Mucosa of descending colon (tissue), 3 donors: ENCODE measurements around the gene KRT15. TPM values are rescaled to one million over a fixed set of nuclear protein-coding genes. Genes with fewer than 3 reads are reported as not detected.
A peak's percentile ranks its signal among the peaks of the same experiment; 100 is the strongest.

Experiments
- ATAC-seq: fragments of 200-7000 bp; cut with Tn5 transposase; one replicate; pipeline ENCODE4 v1.9.1; 2020; ENCODE audit warnings: mild to moderate bottlenecking, moderate library complexity
- DNase-seq, 3 donors: peaks; one replicate each; pipeline ENCODE4 v3.0.0-alpha.2; 2020
- H3K36me3 ChIP-seq: fragments of 200-600 bp; one replicate; pipeline ENCODE4 v1.8.0; 2021; ENCODE audit warnings: low read depth, mild to moderate bottlenecking
- H3K4me1 ChIP-seq: fragments of 200-600 bp; one replicate; pipeline ENCODE4 v1.8.0; 2021; ENCODE audit warnings: low read depth, mild to moderate bottlenecking
- H3K4me3 ChIP-seq: fragments of 200-600 bp; one replicate; pipeline ENCODE4 v1.8.0; 2021; ENCODE audit warnings: mild to moderate bottlenecking
- H3K9me3 ChIP-seq: fragments of 200-600 bp; one replicate; pipeline ENCODE4 v1.8.0; 2021; ENCODE audit warnings: mild to moderate bottlenecking
- CTCF ChIP-seq: fragments of 200-600 bp; IDR thresholded peaks from one replicate; pipeline ENCODE4 v1.8.0; 2022; ENCODE audit warnings: antibody characterized with exemption, mild to moderate bottlenecking
- intact Hi-C, 2 donors: fragments of 100-400 bp; cut with DNase I in 1 of 2; cut with micrococcal nuclease in 1 of 2; formaldehyde crosslinking; loops; one replicate each; pipeline versions ENCODE4 v1.11.0 to v1.11.1; 2022; cut with DNase I, micrococcal nuclease
- total RNA-seq, 3 donors: library from RNA; stranded (reverse); fragmentation: NEBNext Ultra II Directional in 2 of 3; extraction: Animal tissue kit (Norgen Biotek cat#: 25700) in 2 of 3; gene quantifications; one replicate each; pipeline versions ENCODE4 v1.2.1 to v1.2.4, GENCODE V29; 2021 to 2023
- donor health status: DM: no; HTN: no; CAD: no; lungs with moderate emphysema.
- donor health status: DM: no; HTN: no; CAD: no.
- donor health status: DM: no; HTN: yes; CAD: no.

KRT15 gene
- total RNA-seq, 3 donors from 2014 or later, result 5.0 to 16.5 (median 5.4) TPM

- H3K4me1 ChIP-seq, result peaks cover 31% of the 10 kb centered on the region
- intact Hi-C loops, result loop anchor here (5.0 to 10.0 kb wide), 4 partner anchors 87 to 643 kb away; no protein-coding TSS in a partner anchor
- DNase-seq, result peak; percentile 59 to 86 (median 81)
- TF ChIP-seq CTCF, result no peak
- no peaks in the 10 kb centered on the region for H3K36me3 ChIP-seq
- H3K4me3 ChIP-seq, result no peak overlapping the region
- no peaks in the 10 kb centered on the region for H3K9me3 ChIP-seq
- peak; percentile 73 for ATAC-seq
Observed at GRCh38 chr17:41547921-41548843, 29.5 kb upstream of the KRT15 start.

GRCh38 chr17:41547378-41547841 lies 28.7 kb upstream of the KRT15 start:
- no peaks in the 10 kb centered on the region for H3K36me3 ChIP-seq
- H3K4me1 ChIP-seq, result peaks cover 37% of the 10 kb centered on the region
- DNase-seq (peak in 1 of 3 donors; percentile 34), ATAC-seq (peak; percentile 29)
- no peaks in the 10 kb centered on the region for H3K9me3 ChIP-seq
- no peak for TF ChIP-seq CTCF
- intact Hi-C loops, result loop anchor here (5.0 to 10.0 kb wide), 4 partner anchors 87 to 643 kb away; no protein-coding TSS in a partner anchor
- H3K4me3 ChIP-seq, result no peak overlapping the region

- Histone ChIP-seq H3K36me3 (no peaks in the 10 kb centered on the region), H3K4me3 (no peak overlapping the region), H3K9me3 (no peaks in the 10 kb centered on the region), H3K4me1 (peaks cover 40% of the 10 kb centered on the region)
- DNase-seq (no peak), ATAC-seq (no peak)
- intact Hi-C loops, result loop anchor here (5.0 to 10.0 kb wide), 4 partner anchors 88 to 642 kb away; no protein-coding TSS in a partner anchor
- no peak for TF ChIP-seq CTCF
Observed at GRCh38 chr17:41546819-41547218, 28.1 kb upstream of the KRT15 start.

- no peak for ATAC-seq
- peaks cover 40% of the 10 kb centered on the region for H3K4me1 ChIP-seq
- no peak overlapping the region for H3K4me3 ChIP-seq
- peak in 1 of 3 donors; percentile 38 for DNase-seq
- TF ChIP-seq CTCF, result no peak
- intact Hi-C loops, result loop anchor here (5.0 to 10.0 kb wide), 4 partner anchors 89 to 641 kb away; no protein-coding TSS in a partner anchor
- H3K9me3 ChIP-seq, result no peaks in the 10 kb centered on the region
- H3K36me3 ChIP-seq, result no peaks in the 10 kb centered on the region
Observed at GRCh38 chr17:41545829-41546410, 27.2 kb upstream of the KRT15 start.

GRCh38 chr17:41544935-41545334 lies 26.2 kb upstream of the KRT15 start:
- H3K4me3 ChIP-seq, result no peak overlapping the region
- no peak for TF ChIP-seq CTCF
- DNase-seq (peak in 1 of 3 donors; percentile 22), ATAC-seq (no peak)
- H3K9me3 ChIP-seq, result no peaks in the 10 kb centered on the region
- no peaks in the 10 kb centered on the region for H3K36me3 ChIP-seq
- H3K4me1 ChIP-seq, result peaks cover 36% of the 10 kb centered on the region
- intact Hi-C loops, result loop anchor here (5.0 to 10.0 kb wide), 4 partner anchors 90 to 640 kb away; no protein-coding TSS in a partner anchor
